HepG2 (cell line): ENCODE measurements around the gene PRKAR2B. TPM values are rescaled to one million over a fixed set of nuclear protein-coding genes. Genes with fewer than 3 reads are reported as not detected.

ENCODE experiments used
- ATAC-seq: fragments of 200-7000 bp; cut with Tn5 transposase; 3 replicates; pipeline ENCODE4 v1.9.1; 2020; ENCODE audit warnings: mild to moderate bottlenecking, moderate library complexity
- BruUV-seq: library from RNA; stranded (reverse); fragments of 400-500 nt; replicated peaks from 2 replicates; lab custom pipeline; 2021; lab: Mats Ljungman, UMichigan
- CTCF ChIA-PET: fragments of 300-600 bp; formaldehyde crosslinking; extraction: SDS; loops from one replicate; lab custom pipeline; 2021; ENCODE audit warnings: low total read pairs, inconsistent platforms, low intra/inter-chr PET ratio; lab: Yijun Ruan, JAX
- POLR2A ChIA-PET: fragments of 350-600 bp; sonication (Branson Sonifier 250); formaldehyde crosslinking; loops from one replicate; lab custom pipeline; 2020; ENCODE audit warnings: antibody characterized with exemption, inconsistent platforms; lab: Yijun Ruan, JAX
- DNase-seq: peaks from one replicate; pipeline ENCODE4 v3.0.0-alpha.2; 2015; ENCODE audit warnings: low spot score
- FAIRE-seq: peaks from 3 replicates; lab custom pipeline; 2011; peaks lifted over from hg19 to GRCh38; lab: Jason Lieb, UNC
- H2AFZ ChIP-seq: one replicate; pipeline ENCODE4 v1.6.1; 2011; ENCODE audit warnings: low read length, inconsistent platforms
- H3K27ac ChIP-seq: fragments of 300-600 bp; 3 replicates; pipeline ENCODE4 v1.8.0; 2011; ENCODE audit warnings: mixed run types, mild to moderate bottlenecking, mixed read lengths, low read length, inconsistent platforms; ENCODE audit not compliant: insufficient read depth; ENCODE audit errors: extremely low read length
- H3K27me3 ChIP-seq, 2 experiments: fragments of 200-600 bp in 1 of 2; 2 replicates in 1 of 2; 3 replicates in 1 of 2; pipeline versions ENCODE4 v1.6.0 to v1.8.0; 2011; ENCODE audit warnings: low read length in 2 of 2, mild to moderate bottlenecking in 2 of 2, moderate library complexity in 2 of 2, inconsistent platforms in 1 of 2; ENCODE audit not compliant: insufficient read depth in 2 of 2, control insufficient read depth in 1 of 2
- H3K36me3 ChIP-seq, 2 experiments: fragments of 200-600 bp in 1 of 2; replicated peaks in 1 of 2; 2 replicates in 1 of 2; 3 replicates in 1 of 2; pipeline versions ENCODE4 v1.5.1 to v1.8.0; 2011; ENCODE audit warnings: low read length in 2 of 2, inconsistent platforms in 1 of 2; ENCODE audit not compliant: insufficient read depth in 2 of 2, control insufficient read depth in 1 of 2
- H3K4me1 ChIP-seq: 2 replicates; pipeline ENCODE4 v1.5.1; 2012; ENCODE audit warnings: low read length, inconsistent platforms; ENCODE audit not compliant: insufficient read depth
- H3K4me2 ChIP-seq: 2 replicates; pipeline ENCODE4 v1.6.0; 2011; ENCODE audit warnings: low read depth, low read length, inconsistent platforms
- H3K4me3 ChIP-seq, 3 experiments: fragments of 200-600 bp in 1 of 3; sonication (generic), shearing (Covaris generic) in 1 of 3; replicated peaks in 1 of 3; 2 replicates each; pipeline ENCODE4 v1.5.1; 2011 to 2016; ENCODE audit warnings: low read length in 3 of 3, inconsistent platforms in 2 of 3, low read depth in 2 of 3, mild to moderate bottlenecking in 2 of 3, control low read depth in 1 of 3, mixed read lengths in 1 of 3; ENCODE audit not compliant: insufficient read depth in 1 of 3
- H3K79me2 ChIP-seq: one replicate; pipeline ENCODE4 v1.6.1; 2011; ENCODE audit warnings: low read length, inconsistent platforms; ENCODE audit not compliant: insufficient read depth
- H3K9ac ChIP-seq: 2 replicates; pipeline ENCODE4 v1.6.0; 2011; ENCODE audit warnings: mild to moderate bottlenecking, low read depth, low read length, inconsistent platforms; ENCODE audit not compliant: insufficient read depth
- H3K9me3 ChIP-seq: 2 replicates; pipeline ENCODE4 v1.5.1; 2012; ENCODE audit warnings: mild to moderate bottlenecking, low read length
- H4K20me1 ChIP-seq: 2 replicates; pipeline ENCODE4 v1.6.0; 2011; ENCODE audit warnings: inconsistent platforms, mild to moderate bottlenecking, low read length, moderate library complexity; ENCODE audit not compliant: insufficient read depth
- FOXC1 ChIP-seq: sonication (generic); formaldehyde crosslinking; IDR thresholded peaks from 2 replicates; pipeline ENCODE4 v1.8.0; 2022; ENCODE audit warnings: mild to moderate bottlenecking, missing genetic modification reagents, borderline replicate concordance
- FOXP1 ChIP-seq, 2 experiments: fragments of 450-650 bp in 1 of 2; IDR thresholded peaks; 2 replicates each; pipeline ENCODE4 v1.6.1; 2017 to 2018; ENCODE audit warnings: antibody characterized with exemption in 1 of 2
- MYNN ChIP-seq: sonication (generic); formaldehyde crosslinking; IDR thresholded peaks from 2 replicates; pipeline ENCODE4 v1.4.0; 2020; ENCODE audit warnings: mild to moderate bottlenecking, low read depth, missing genetic modification reagents
- NFRKB ChIP-seq: fragments of 450-650 bp; IDR thresholded peaks from 2 replicates; pipeline ENCODE4 v1.6.1; 2017
- SP1 ChIP-seq, 2 experiments: fragments of 450-650 bp in 1 of 2; sonication (generic) in 1 of 2; formaldehyde crosslinking in 1 of 2; IDR thresholded peaks; 2 replicates each; pipeline versions ENCODE4 v1.4.0 to v1.6.1; 2016 to 2020; ENCODE audit warnings: missing genetic modification reagents in 1 of 2
- SYNCRIP ChIP-seq: fragments of 200-400 bp; formaldehyde crosslinking; IDR thresholded peaks from 2 replicates; pipeline ENCODE4 v1.6.1; 2018; ENCODE audit warnings: mild to moderate bottlenecking, low read depth, low read length; ENCODE audit not compliant: insufficient read depth
- ZNF230 ChIP-seq: sonication (generic); formaldehyde crosslinking; IDR thresholded peaks from 2 replicates; pipeline ENCODE4 v1.4.0; 2020; ENCODE audit warnings: mild to moderate bottlenecking, missing genetic modification reagents
- ZNF431 ChIP-seq: sonication (generic); formaldehyde crosslinking; IDR thresholded peaks from 2 replicates; pipeline ENCODE4 v1.9.0; 2022; ENCODE audit warnings: missing genetic modification reagents, low read depth, mild to moderate bottlenecking, borderline replicate concordance
- ZNF761 ChIP-seq: sonication (generic); formaldehyde crosslinking; conservative IDR thresholded peaks from 2 replicates; pipeline ENCODE4 v1.4.0; 2020; ENCODE audit warnings: mild to moderate bottlenecking, missing genetic modification reagents
- WGBS: methylation state at CpG from one replicate; pipeline ENCODE4 v1.1.6; 2017; ENCODE audit warnings: low lambda C conversion rate; 5-methylcytosine and 5-hydroxymethylcytosine counted together
- in situ Hi-C: cut with HindIII; loops from 2 replicates; pipeline ENCODE4 v1.10.0; 2017; ENCODE audit warnings: low pct_unique_long_range_greater_than_20kb; ENCODE audit not compliant: extremely low pct_ligation_motif_present
- intact Hi-C: fragments of 100-400 bp; cut with micrococcal nuclease; formaldehyde crosslinking; loops from one replicate; pipeline ENCODE4 v1.10.0; 2022; ENCODE audit not compliant: unreplicated experiment
- polyA plus RNA-seq, 8 experiments: library from polyadenylated mRNA; depleted of rRNA in 3 of 8; stranded (reverse) in 7 of 8; unstranded in 1 of 8; fragments of >200 nt; fragmentation: Illumina TruSeq in 4 of 8; extraction: Trizol in 4 of 8; gene quantifications; 2 replicates each; pipeline versions ENCODE4 v1.2.1 to v1.2.3, GENCODE V29; 2011 to 2016; ENCODE audit warnings: low read depth in 4 of 8, missing spikeins in 1 of 8, mixed read lengths in 1 of 8; ENCODE audit not compliant: insufficient read depth in 1 of 8
- total RNA-seq, 5 experiments: library from RNA; depleted of rRNA; stranded (reverse); fragments of >200 nt; fragmentation: Illumina TruSeq; extraction: Trizol; gene quantifications; 2 replicates each; pipeline ENCODE4 v1.2.3, GENCODE V29; 2016; ENCODE audit warnings: low read depth in 1 of 5
- TF ChIP-seq, protein P1 (sequence below): sonication (generic); formaldehyde crosslinking; IDR thresholded peaks from 2 replicates; pipeline ENCODE4 v1.4.0; 2020; ENCODE audit warnings: missing genetic modification reagents
- TF ChIP-seq, protein P2 (sequence below): sonication (generic); formaldehyde crosslinking; IDR thresholded peaks from 2 replicates; pipeline ENCODE4 v1.8.1; 2023; ENCODE audit warnings: mild to moderate bottlenecking, moderate library complexity, missing genetic modification reagents
- TF ChIP-seq, protein P3 (sequence below): sonication (generic); formaldehyde crosslinking; IDR thresholded peaks from 2 replicates; pipeline ENCODE4 v1.5.0; 2020; ENCODE audit warnings: missing genetic modification reagents
- TF ChIP-seq, protein P4 (sequence below): sonication (generic); formaldehyde crosslinking; IDR thresholded peaks from 2 replicates; pipeline ENCODE4 v1.4.0; 2020; ENCODE audit warnings: mild to moderate bottlenecking, missing genetic modification reagents

PRKAR2B gene
- total and polyA plus RNA-seq, 2 of the 13 experiments (the other 11 are each of a cell fraction or from before 2014, with no cell fraction given): not detected

DNA sequence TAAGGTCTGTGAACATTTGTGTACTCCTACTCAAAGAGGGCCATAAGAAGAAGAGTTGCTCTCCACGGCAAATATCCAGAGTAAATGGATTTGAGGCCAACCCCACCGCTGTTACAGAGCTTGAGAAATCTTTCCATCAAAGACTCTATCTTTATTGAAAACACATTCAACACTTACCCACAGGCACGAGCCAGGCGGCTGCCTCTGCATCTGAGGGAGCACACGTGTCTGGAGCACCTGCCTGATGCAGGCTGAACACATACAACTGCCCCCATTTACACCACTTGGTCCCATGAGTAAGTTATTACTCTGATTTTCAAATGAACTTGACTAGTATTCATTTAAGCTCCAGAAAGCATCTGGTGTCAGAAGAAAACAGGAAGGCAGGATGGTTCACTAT lies 163.0 kb downstream of the PRKAR2B start:
- 100% methylated on average over 3 of the region's 5 CpGs for WGBS
- H3K9ac ChIP-seq: no peak overlapping the region
- H3K4me3 ChIP-seq: no peak overlapping the region
- no peak overlapping the region for H2AFZ ChIP-seq
- H3K27me3 ChIP-seq: no peaks in the 10 kb centered on the region
- ATAC-seq: no peak
- no peaks in the 10 kb centered on the region for H3K9me3 ChIP-seq
- no peak overlapping the region for H3K4me2 ChIP-seq
- no peak overlapping the region for H3K27ac ChIP-seq
- H4K20me1 ChIP-seq: no peaks in the 10 kb centered on the region
- H3K79me2 ChIP-seq: no peaks in the 10 kb centered on the region
- CTCF ChIA-PET: no interaction called here
- H3K36me3 ChIP-seq: peaks cover 6 to 49% of the 10 kb centered on the region in 2 experiments
- H3K4me1 ChIP-seq: no peaks in the 10 kb centered on the region
- POLR2A ChIA-PET: no interaction called here
- in situ Hi-C loops: loop anchor here (25.0 kb wide), 2 partner anchors 505 to 680 kb away; partner anchors contain the start of gene DLD
- TF ChIP-seq, protein P1, sequence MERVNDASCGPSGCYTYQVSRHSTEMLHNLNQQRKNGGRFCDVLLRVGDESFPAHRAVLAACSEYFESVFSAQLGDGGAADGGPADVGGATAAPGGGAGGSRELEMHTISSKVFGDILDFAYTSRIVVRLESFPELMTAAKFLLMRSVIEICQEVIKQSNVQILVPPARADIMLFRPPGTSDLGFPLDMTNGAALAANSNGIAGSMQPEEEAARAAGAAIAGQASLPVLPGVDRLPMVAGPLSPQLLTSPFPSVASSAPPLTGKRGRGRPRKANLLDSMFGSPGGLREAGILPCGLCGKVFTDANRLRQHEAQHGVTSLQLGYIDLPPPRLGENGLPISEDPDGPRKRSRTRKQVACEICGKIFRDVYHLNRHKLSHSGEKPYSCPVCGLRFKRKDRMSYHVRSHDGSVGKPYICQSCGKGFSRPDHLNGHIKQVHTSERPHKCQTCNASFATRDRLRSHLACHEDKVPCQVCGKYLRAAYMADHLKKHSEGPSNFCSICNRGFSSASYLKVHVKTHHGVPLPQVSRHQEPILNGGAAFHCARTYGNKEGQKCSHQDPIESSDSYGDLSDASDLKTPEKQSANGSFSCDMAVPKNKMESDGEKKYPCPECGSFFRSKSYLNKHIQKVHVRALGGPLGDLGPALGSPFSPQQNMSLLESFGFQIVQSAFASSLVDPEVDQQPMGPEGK: no peak
- TF ChIP-seq NFRKB (no peak), SP1 (IDR thresholded peaks at IDR 0.05) (no peak), SP1 (CRISPR knock-in tag; IDR thresholded peaks at IDR 0.05) (no peak), SYNCRIP (no peak), ZNF761 (CRISPR knock-in tag) (no peak), FOXP1 (IDR thresholded peaks at IDR 0.05) (no peak), FOXP1 (CRISPR knock-in tag; IDR thresholded peaks at IDR 0.05) (no peak), ZNF431 (CRISPR knock-in tag) (no peak), FOXC1 (CRISPR knock-in tag) (no peak), ZNF230 (CRISPR knock-in tag) (no peak), MYNN (CRISPR knock-in tag) (no peak)
- TF ChIP-seq, protein P2, sequence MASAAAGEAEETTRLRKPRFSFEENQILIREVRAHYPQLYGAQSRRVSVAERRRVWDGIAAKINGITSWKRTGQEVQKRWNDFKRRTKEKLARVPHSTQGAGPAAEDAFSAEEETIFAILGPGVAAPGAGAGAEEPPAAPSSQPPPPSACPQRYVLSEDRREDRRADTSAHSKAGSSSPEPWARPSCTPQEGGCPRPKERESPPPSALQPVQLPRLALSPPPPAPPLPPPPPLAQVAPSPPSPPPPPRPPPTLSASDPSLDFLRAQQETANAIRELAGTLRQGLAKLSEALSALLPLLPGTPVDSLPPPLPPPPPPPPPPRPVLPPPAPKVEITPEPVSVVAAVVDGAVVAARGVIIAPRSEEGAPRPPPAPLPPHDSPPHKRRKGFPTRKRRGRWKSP (CRISPR knock-in tag): no peak
- TF ChIP-seq, protein P3, sequence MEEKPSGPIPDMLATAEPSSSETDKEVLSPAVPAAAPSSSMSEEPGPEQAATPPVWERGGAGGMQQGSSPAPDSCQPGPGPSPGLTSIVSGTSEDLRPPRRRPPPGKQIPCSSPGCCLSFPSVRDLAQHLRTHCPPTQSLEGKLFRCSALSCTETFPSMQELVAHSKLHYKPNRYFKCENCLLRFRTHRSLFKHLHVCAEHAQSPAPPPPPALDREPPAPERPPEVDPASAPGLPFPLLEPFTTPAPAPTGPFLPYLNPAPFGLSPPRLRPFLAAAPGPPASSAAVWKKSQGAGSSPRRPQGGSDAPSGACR (CRISPR knock-in tag): no peak
- TF ChIP-seq, protein P4, sequence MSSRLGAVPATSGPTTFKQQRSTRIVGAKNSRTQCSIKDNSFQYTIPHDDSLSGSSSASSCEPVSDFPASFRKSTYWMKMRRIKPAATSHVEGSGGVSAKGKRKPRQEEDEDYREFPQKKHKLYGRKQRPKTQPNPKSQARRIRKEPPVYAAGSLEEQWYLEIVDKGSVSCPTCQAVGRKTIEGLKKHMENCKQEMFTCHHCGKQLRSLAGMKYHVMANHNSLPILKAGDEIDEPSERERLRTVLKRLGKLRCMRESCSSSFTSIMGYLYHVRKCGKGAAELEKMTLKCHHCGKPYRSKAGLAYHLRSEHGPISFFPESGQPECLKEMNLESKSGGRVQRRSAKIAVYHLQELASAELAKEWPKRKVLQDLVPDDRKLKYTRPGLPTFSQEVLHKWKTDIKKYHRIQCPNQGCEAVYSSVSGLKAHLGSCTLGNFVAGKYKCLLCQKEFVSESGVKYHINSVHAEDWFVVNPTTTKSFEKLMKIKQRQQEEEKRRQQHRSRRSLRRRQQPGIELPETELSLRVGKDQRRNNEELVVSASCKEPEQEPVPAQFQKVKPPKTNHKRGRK: no peak
- TF ChIP-seq, all 625 proteins: peak for 0
- FAIRE-seq: no peak
- no TSS peak for BruUV-seq
- no peak for DNase-seq
- intact Hi-C loops: no loop called here
